Measurements from ENCODE around the gene ANXA3. TPM values are rescaled to one million over a fixed set of nuclear protein-coding genes. Genes with fewer than 3 reads are reported as not detected.
"Not testable (repeated sequence)": the region's sequence is repeated elsewhere in the genome, so short reads cannot be mapped to it uniquely, and the experiment has no call there.

ANXA3 gene
- total RNA-seq, 4 donors from 2014 or later: 13.5 to 34.3 (median 21.2) TPM

- intact Hi-C loops (cut with DNase I; ENCODE audit: low total_unique reads): no loop called here
- TF ChIP-seq POLR2A (IDR thresholded peaks at IDR 0.05) (no peak), CTCF (IDR thresholded peaks at IDR 0.05) (no peak)
- DNase-seq (ENCODE audit: low spot score in 2 of 2): no peak
- no peak overlapping the region for H3K4me3 ChIP-seq (ENCODE audit: low read depth, poor library complexity, severe bottlenecking)
- 49 to 64% methylated on average over 2 of the region's 2 CpGs for WGBS, 2 donors
These were observed 6.9 kb upstream of the ANXA3 start for GRCh38 chr4:78544678-78545077.

GRCh38 chr4:78545275-78546246 lies 6.0 kb upstream of the ANXA3 start:
- no peak overlapping the region for H3K4me3 ChIP-seq (ENCODE audit: low read depth, poor library complexity, severe bottlenecking)
- DNase-seq (ENCODE audit: low spot score in 2 of 2): no peak
- 57 to 58% methylated on average over 5 of the region's 5 CpGs for WGBS, 2 donors
- intact Hi-C loops (cut with DNase I; ENCODE audit: low total_unique reads): no loop called here
- no peak for TF ChIP-seq CTCF (IDR thresholded peaks at IDR 0.05)
- no peak for TF ChIP-seq POLR2A (IDR thresholded peaks at IDR 0.05)

- H3K4me3 ChIP-seq (ENCODE audit: low read depth, poor library complexity, severe bottlenecking); intact Hi-C loops (cut with DNase I; ENCODE audit: low total_unique reads); DNase-seq (ENCODE audit: low spot score in 2 of 2): not testable (repeated sequence)
- whole genome bisulfite sequencing, 2 donors: 95% methylated on average over 4 to 16 of the region's 28 CpGs
These were observed 3.7 kb upstream of the ANXA3 start for GRCh38 chr4:78547899-78548298.

GRCh38 chr4:78548889-78549288 lies 2.7 kb upstream of the ANXA3 start:
- intact Hi-C loops (cut with DNase I; ENCODE audit: low total_unique reads); DNase-seq (ENCODE audit: low spot score in 2 of 2); H3K4me3 ChIP-seq (ENCODE audit: low read depth, poor library complexity, severe bottlenecking): not testable (repeated sequence)
- 95 to 96% methylated on average over 2 to 3 of the region's 4 CpGs for WGBS, 2 donors

GRCh38 chr4:78552389-78553042 lies 946 bp downstream of the ANXA3 start:
- 50 to 51% methylated on average over 10 of the region's 10 CpGs for WGBS, 2 donors
- intact Hi-C loops (cut with DNase I; ENCODE audit: low total_unique reads): no loop called here
- TF ChIP-seq POLR2A (IDR thresholded peaks at IDR 0.05) (no peak), CTCF (IDR thresholded peaks at IDR 0.05) (no peak)
- DNase-seq (ENCODE audit: low spot score in 2 of 2): no peak
- H3K4me3 ChIP-seq (ENCODE audit: low read depth, poor library complexity, severe bottlenecking): peak overlapping the region; percentile 32

- no peak for DNase-seq (ENCODE audit: low spot score in 2 of 2)
- TF ChIP-seq CTCF (IDR thresholded peaks at IDR 0.05) (no peak), POLR2A (IDR thresholded peaks at IDR 0.05) (no peak)
- 92 to 94% methylated on average over 3 of the region's 3 CpGs for WGBS, 2 donors
- intact Hi-C loops (cut with DNase I; ENCODE audit: low total_unique reads): no loop called here
- no peak overlapping the region for H3K4me3 ChIP-seq (ENCODE audit: low read depth, poor library complexity, severe bottlenecking)
These were observed 1.4 kb downstream of the ANXA3 start for GRCh38 chr4:78553043-78553396.
